ENCODE results near the gene CCDC40. TPM values are rescaled to one million over a fixed set of nuclear protein-coding genes. Genes with fewer than 3 reads are reported as not detected.
A peak's percentile ranks its signal among the peaks of the same experiment; 100 is the strongest.

CCDC40 gene
- total RNA-seq, 1 donor = 3.0 TPM

DNA sequence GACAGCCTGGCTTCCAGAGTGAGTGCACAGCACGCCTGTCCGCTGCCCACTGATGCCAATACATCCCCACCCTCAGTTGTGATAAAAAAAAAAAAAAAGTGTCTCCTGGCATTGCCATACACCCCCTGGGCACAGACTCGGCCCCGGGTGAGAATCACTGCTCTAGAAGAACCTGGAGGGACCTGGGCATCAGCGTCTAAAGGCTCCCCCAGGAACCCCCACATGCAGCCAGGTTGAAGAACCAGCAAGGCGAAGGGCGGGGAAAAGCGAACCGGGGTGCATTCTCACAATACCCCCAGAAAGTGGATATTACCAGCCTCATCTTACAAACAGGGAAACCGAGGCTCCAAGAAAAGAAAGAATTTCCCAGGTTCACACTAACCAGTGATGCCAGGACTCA lies 28.5 kb upstream of the CCDC40 start:
- TF ChIP-seq, protein P1, sequence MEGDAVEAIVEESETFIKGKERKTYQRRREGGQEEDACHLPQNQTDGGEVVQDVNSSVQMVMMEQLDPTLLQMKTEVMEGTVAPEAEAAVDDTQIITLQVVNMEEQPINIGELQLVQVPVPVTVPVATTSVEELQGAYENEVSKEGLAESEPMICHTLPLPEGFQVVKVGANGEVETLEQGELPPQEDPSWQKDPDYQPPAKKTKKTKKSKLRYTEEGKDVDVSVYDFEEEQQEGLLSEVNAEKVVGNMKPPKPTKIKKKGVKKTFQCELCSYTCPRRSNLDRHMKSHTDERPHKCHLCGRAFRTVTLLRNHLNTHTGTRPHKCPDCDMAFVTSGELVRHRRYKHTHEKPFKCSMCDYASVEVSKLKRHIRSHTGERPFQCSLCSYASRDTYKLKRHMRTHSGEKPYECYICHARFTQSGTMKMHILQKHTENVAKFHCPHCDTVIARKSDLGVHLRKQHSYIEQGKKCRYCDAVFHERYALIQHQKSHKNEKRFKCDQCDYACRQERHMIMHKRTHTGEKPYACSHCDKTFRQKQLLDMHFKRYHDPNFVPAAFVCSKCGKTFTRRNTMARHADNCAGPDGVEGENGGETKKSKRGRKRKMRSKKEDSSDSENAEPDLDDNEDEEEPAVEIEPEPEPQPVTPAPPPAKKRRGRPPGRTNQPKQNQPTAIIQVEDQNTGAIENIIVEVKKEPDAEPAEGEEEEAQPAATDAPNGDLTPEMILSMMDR (IDR thresholded peaks at IDR 0.05; ENCODE audit: insufficient read depth, low read length) = no peak
- no peak for DNase-seq (ENCODE audit: low read depth)
- no peak overlapping the region for H3K4me3 ChIP-seq (ENCODE audit: low read depth, low read length)

DNA sequence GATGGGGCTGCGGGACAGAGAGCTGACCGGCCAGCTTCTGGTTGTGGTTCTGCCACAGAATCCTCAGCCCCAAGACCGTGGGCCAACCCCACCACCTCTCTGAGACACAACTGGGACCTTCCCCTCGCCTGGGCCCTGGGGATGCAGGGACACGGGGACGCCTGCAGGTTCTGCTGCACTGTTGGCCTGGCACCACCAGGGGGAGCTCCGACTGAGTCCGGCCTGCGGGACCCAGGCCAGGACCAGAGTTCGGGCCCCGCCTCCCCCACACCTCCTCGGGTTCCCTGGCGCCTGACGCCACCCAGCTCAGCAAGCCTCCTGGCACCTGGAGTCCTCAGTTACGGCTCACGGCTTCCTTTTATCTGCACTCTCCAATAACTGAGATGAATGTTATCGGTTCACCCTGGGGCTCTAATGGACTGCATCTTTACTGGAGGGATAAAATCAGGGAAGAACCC lies 28.0 kb upstream of the CCDC40 start:
- DNase-seq (ENCODE audit: low read depth) = peak; percentile 56
- TF ChIP-seq, protein P1 (IDR thresholded peaks at IDR 0.05; ENCODE audit: insufficient read depth, low read length) = peak; percentile 94
- no peak overlapping the region for H3K4me3 ChIP-seq (ENCODE audit: low read depth, low read length)

DNA sequence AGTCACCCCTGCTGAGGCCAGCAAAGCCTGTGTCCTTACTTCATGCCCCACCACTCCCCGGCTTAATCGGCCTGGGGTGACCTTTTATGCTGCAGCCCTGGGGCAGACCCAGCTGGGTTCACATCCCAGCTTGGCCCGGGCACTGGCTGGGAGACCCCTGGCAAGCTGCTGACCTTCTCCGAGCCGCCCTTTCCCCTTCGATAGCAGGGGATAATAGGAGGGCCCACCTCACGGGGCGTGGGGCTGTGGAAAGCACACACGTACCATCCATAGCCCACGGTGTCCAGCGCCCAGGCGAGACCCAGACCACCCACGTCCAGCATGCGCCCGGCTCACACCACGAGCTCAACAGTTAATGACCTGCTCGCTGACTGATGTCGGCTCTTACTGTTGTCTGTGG lies 27.6 kb upstream of the CCDC40 start:
- TF ChIP-seq, protein P1 (IDR thresholded peaks at IDR 0.05; ENCODE audit: insufficient read depth, low read length) = no peak
- no peak overlapping the region for H3K4me3 ChIP-seq (ENCODE audit: low read depth, low read length)
- DNase-seq (ENCODE audit: low read depth) = no peak

DNA sequence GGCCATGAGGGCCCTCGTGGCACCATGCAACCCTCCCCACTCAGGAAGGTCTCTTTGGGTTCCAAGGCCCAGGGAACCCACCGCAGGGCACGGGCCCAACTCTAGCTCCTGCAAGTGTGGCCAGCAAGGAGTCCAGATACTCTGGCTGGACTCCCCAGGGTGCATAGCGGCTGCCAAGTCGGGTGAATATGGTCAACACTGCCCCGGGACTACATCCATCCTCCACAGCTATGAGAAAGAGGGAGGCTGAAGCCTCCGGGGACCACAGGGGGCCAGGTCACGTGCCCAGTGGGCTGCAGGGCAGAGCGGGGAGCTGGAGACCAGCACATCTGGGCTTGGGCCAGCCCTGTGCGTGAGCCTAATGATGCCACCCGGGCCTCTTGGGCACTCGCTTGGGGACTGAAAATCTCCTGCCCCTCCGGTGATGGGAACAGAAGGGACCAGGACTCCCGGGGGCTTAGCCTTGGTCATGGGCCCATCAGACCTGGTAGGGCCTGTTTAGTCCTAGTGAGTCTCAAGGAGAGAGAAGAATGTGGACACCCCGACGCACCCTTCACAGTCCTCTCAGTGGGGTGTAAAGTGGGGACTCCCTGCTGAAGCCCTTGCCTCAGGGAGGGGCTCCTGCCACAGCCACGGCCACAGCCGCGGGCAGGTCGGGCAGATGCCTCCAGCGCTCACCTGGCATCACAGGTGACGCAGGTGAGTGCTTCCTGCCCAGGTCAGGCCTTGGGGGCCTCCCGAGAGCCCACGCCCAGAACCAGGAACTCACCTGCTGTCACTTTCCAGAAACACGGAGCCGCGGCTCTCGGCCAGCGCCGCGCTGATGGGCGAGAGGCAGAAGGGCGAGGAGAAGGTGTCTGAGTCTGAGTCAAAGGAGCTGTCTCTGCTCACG lies 26.8 kb upstream of the CCDC40 start:
- no peak overlapping the region for H3K4me3 ChIP-seq (ENCODE audit: low read depth, low read length)
- no peak for DNase-seq (ENCODE audit: low read depth)
- TF ChIP-seq, protein P1 (IDR thresholded peaks at IDR 0.05; ENCODE audit: insufficient read depth, low read length) = no peak

DNA sequence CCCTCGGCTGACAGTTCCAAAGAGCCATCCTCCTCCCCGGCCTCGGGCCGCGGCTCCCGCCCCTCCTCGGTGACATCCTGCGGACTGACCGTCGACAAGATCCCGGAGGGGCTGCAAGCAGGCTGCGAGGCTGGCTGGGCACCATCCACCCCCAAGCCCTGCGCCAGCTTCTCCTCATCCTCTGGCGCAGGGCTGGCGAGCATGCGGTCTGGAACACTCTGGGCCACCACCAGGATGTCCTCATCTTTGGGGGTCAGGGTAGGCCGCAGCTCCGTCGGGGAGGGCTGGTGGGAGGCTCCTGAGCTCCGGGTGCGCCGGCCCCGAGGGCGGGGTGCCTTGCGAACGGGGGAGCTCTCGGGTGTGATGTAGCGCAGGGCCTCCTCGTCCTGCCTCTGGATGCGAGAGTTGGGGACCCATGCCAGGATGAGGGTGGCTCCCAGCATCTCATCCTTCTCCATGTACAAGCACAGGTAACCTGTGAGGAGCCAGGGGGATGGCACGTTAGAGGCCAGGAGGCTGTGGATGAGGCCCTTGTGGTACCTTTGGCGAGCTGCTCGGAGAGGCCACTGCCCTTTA lies 26.1 kb upstream of the CCDC40 start:
- no peak for DNase-seq (ENCODE audit: low read depth)
- TF ChIP-seq, protein P1 (IDR thresholded peaks at IDR 0.05; ENCODE audit: insufficient read depth, low read length) = no peak
- H3K4me3 ChIP-seq (ENCODE audit: low read depth, low read length) = no peak overlapping the region

DNA sequence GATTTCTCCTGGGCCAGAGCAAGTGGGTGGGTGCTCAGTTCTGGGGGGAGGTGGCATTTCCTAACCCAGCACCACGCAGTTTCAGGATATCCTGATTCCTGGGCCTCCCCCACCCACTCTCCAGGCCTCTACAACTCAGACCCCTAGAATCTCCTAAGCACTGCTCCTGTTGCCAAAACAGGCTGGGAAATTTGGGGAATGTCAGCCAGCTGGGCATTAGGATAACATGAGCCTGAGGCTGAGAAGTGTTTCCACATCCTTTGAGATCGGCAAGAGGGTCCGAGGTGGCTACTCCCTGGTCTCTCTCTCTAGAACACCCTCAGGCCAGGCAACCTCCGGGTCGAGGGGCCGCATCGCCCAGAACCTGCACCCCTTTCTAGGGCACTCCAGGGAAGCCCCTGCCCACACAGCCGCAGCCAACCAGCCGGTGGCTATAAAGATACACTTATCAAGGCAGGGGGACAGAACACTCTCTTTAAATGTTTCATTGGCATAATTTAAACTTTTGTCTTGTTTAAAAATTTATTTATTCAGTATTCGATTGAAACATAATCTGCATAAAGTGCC lies 24.4 kb upstream of the CCDC40 start:
- TF ChIP-seq, protein P1 (IDR thresholded peaks at IDR 0.05; ENCODE audit: insufficient read depth, low read length) = no peak
- no peak overlapping the region for H3K4me3 ChIP-seq (ENCODE audit: low read depth, low read length)
- no peak for DNase-seq (ENCODE audit: low read depth)
